Stimulated activated memory B cell treated with anti-CD40 and anti-IgM and Interleukin-4, amounts not matched to agents 10 μg/mL and 1 μg/mL and 100 μg/mL, for 72 hours (primary cell): ENCODE results near the gene PREB.

ENCODE experiments used
- ATAC-seq: fragments of 150-1000 bp; cut with Tn5 transposase; 2 replicates; pipeline ENCODE4 v1.10.0; 2021
- H3K27ac Mint-ChIP-seq: one replicate; pipeline ENCODE4 v1.8.0; 2022; ENCODE audit warnings: mild to moderate bottlenecking, mixed read lengths
- H3K27me3 Mint-ChIP-seq: one replicate; pipeline ENCODE4 v1.8.0; 2022; ENCODE audit warnings: mixed read lengths
- H3K36me3 Mint-ChIP-seq: one replicate; pipeline ENCODE4 v1.8.0; 2022; ENCODE audit warnings: mixed read lengths
- H3K4me1 Mint-ChIP-seq: one replicate; pipeline ENCODE4 v1.8.0; 2022; ENCODE audit warnings: mixed read lengths
- H3K4me3 Mint-ChIP-seq: one replicate; pipeline ENCODE4 v1.8.0; 2022; ENCODE audit warnings: mild to moderate bottlenecking, moderate library complexity, mixed read lengths
- H3K9me3 Mint-ChIP-seq: one replicate; pipeline ENCODE4 v1.8.0; 2022; ENCODE audit warnings: mixed read lengths

Gene PREB

DNA sequence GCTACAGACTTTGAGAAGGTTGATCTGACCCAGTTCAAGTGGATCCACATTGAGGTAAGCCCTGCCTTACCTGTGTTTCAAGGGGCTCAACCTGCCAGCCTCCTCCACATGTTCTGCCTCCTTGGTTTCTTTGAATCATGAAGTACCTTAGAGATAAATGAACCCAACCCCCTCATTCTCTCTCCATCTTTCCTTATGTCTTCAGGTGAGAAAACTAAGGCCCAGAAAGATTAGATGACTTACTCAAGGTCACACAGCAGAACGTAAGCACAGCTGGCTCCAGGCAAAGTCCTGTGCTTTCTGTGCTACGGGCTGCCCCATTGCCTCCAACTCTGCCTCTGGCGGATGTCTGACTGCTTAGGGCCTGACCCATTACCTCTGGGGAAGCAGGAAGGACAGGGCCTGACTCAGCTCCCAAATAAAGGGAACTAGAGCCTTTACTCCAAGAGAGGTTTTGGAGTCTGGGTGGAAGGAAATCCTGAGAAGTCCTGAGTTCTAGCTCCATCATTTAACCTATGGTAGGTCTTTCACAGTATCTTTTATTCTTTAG is 37.6 kb downstream of the PREB start:
- Mint-ChIP-seq H3K27me3 (no peaks in the 10 kb centered on the region), H3K36me3 (no peaks in the 10 kb centered on the region), H3K4me1 (peaks cover 21% of the 10 kb centered on the region), H3K9me3 (no peaks in the 10 kb centered on the region), H3K4me3 (no peak overlapping the region), H3K27ac (peak overlapping the region; percentile 46)
- no peak for ATAC-seq

DNA sequence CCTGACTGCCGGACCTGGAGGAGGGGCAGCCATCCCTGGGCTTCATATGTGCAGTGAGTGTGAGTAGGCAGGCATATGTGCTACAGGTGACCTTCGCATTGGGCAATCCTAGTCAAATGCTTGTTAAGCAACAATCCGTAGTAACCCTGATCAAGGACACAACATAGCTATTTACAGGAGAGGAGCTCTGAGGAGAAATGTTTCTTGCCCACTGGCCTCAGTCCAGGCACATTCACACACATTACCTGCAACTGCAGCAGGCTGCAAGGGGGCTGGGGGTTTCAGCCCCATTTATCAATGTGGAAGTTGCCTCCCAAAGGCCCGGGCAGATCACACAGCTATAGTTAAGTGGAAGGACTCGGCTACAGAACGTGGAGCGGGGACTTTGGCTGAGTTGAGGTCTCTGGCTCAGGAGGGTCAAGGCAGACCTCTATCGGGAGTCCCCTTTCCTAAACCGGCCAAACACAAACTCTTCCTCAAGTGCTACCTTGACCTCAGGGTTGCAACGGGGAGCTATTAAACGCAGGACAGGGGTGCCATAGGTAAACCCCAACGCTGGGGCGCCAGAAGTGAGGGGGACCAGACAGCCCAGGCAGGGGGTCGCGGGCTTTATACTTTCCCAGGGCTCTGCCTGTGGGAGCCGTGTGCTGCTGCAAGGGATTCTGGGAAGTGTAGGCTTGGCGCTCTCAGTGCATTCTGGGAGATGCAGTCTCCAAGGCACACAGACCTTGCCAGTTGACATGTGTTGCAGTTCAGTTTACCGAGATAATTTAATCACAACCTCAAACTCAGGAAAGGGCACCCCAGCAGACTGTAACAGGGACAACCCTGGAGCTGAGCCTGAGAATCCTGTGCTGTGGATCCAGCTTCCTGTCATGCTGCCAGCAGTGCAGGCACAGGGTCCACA is 38.4 kb downstream of the PREB start:
- no peaks in the 10 kb centered on the region for H3K36me3 Mint-ChIP-seq
- no peaks in the 10 kb centered on the region for H3K9me3 Mint-ChIP-seq
- H3K4me3 Mint-ChIP-seq = peak overlapping the region; percentile 73
- H3K4me1 Mint-ChIP-seq = peaks cover 21% of the 10 kb centered on the region
- peak overlapping the region; percentile 46 for H3K27ac Mint-ChIP-seq
- ATAC-seq = peak; percentile 72
- no peaks in the 10 kb centered on the region for H3K27me3 Mint-ChIP-seq

DNA sequence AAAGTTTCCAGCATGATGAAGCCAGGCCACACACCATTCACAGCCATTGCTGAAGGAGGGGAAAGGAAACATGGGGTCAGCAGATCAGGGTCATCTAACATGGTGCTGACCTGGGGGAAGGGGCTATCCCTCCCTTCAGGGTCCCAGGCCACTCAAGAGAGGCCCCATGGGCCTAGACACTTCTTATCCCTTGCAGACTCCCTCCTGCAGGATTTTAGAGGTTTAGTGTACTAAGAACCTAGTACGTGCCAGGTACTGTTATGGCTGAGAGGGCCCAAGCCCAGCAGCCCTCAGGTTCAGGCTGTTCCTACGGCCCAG is 39.0 kb downstream of the PREB start:
- ATAC-seq = no peak
- H3K9me3 Mint-ChIP-seq = no peaks in the 10 kb centered on the region
- H3K4me3 Mint-ChIP-seq = peak overlapping the region; percentile 73

DNA sequence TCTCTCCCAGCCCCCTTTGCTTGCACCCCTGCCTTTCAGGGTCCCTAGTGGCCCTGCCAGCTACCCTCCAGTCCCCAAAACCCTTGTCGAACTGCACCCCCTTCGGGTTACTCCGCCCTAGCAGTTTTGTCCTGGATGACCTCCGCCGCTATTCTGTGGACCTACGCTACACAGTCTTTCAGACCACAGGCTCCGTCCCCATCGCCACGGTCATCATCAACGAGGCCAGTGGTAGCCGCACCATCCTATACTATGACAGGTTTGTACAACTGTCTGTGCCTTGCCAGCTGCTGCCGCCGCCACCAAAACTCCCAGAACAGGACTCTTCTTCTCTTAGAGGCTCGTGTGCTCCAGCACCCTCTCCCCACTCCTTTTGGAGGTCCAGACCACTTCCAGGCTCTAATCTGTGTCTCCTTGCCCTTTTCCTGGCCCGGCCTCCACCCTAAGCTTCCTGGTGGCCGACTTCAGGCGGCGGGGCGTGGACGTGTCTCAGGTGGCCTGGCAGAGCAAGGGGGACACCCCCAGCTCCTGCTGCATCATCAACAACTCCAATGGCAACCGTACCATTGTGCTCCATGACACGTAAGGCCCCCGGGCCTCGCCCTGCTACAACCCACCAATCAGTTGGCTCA is 40.0 kb downstream of the PREB start:
- H3K27ac Mint-ChIP-seq = no peak overlapping the region
- H3K4me1 Mint-ChIP-seq = peaks cover 21% of the 10 kb centered on the region
- no peak overlapping the region for H3K4me3 Mint-ChIP-seq
- no peaks in the 10 kb centered on the region for H3K36me3 Mint-ChIP-seq
- no peak for ATAC-seq
- H3K27me3 Mint-ChIP-seq = no peaks in the 10 kb centered on the region
- no peaks in the 10 kb centered on the region for H3K9me3 Mint-ChIP-seq

More for the DNA sequence above, 39.0 kb downstream of the PREB start:
- no peaks in the 10 kb centered on the region for H3K27me3 Mint-ChIP-seq
- peaks cover 21% of the 10 kb centered on the region for H3K4me1 Mint-ChIP-seq
- H3K27ac Mint-ChIP-seq = peak overlapping the region; percentile 46
- H3K36me3 Mint-ChIP-seq = no peaks in the 10 kb centered on the region

DNA sequence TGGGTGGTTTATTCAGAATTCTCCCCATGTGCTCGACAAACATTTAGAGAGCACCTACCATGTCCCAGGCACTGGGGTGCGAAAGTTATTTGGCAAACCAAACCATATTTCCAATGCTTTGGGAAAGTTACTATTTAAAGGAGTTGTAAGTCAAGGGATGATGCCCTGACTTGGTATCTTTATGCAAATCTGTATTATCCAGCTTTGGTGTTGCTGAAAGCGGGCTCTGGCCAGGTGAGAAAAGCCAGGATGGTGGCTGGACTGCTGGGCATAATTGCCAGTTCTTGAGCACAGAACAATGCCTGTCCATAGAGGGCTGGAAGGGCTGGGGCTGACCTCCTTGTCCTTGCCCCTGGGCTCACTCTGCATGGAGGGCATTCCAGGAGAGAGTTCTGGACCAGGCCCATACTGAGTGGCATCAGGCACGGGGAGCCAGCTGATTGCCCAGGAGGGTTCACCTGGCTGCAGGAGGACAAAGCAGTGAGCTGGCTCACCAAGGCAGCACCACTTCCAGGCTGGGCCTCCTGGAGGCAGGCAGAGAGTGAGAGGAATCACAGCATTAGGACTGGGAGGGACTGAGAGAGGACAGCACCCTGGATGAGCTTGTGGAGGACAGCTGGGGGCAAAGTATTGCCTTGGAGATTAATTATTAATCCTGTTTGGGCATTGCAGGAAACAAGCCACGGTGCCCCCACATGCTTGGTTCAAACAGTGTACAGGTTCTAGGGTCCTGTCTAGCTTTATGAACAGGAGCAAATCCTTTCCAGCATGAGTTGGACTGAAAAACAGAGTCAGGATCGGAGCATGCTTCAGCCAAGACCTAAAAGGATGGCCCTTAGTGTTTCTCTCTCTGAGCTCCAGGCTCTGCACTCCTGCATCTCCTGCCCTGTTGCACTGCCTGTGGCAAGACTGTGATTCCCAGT is 40.7 kb downstream of the PREB start:
- H3K4me1 Mint-ChIP-seq = peaks cover 19% of the 10 kb centered on the region
- no peaks in the 10 kb centered on the region for H3K36me3 Mint-ChIP-seq
- ATAC-seq = no peak
- H3K27ac Mint-ChIP-seq = no peak overlapping the region
- H3K9me3 Mint-ChIP-seq = no peaks in the 10 kb centered on the region
- H3K4me3 Mint-ChIP-seq = no peak overlapping the region
- no peaks in the 10 kb centered on the region for H3K27me3 Mint-ChIP-seq

DNA sequence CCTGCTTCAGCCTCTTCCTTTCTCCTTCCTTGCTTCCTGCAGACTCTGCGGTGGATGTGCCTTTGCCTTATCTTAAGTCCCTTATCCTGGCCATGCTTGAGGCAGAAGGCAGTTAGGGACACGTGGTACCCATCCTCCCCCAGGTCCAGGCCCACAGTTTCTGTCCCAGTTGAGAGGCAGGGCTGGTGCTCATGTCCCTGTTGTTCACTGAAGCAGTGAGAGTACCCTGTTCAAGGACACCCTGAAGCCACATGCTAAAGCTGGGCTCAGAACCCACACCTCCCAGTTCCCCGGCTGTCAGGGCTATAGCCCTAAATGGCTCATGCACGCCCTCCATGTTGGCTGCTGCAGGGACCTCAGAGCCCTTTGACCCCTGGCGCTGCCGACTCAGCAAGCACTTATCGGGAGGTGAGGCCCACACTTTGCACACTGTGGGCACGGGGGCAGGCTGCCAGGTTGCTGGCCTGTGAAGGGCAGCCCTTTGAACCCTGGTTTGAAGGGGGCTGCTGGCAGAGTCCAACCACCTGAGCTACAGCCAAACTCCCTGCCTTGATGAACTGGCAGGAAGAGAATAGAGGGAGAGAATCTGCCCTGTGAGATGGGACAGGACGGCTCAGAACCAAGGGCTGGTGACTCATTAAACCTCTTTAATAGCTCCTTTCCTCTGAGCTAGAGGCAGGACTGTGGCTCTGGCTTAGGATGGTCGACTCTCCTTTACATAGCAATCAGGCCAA is 41.6 kb downstream of the PREB start:
- Mint-ChIP-seq H3K27me3 (no peaks in the 10 kb centered on the region), H3K36me3 (no peaks in the 10 kb centered on the region), H3K4me3 (no peak overlapping the region), H3K4me1 (peaks cover 16% of the 10 kb centered on the region), H3K9me3 (no peaks in the 10 kb centered on the region), H3K27ac (no peak overlapping the region)
- no peak for ATAC-seq

DNA sequence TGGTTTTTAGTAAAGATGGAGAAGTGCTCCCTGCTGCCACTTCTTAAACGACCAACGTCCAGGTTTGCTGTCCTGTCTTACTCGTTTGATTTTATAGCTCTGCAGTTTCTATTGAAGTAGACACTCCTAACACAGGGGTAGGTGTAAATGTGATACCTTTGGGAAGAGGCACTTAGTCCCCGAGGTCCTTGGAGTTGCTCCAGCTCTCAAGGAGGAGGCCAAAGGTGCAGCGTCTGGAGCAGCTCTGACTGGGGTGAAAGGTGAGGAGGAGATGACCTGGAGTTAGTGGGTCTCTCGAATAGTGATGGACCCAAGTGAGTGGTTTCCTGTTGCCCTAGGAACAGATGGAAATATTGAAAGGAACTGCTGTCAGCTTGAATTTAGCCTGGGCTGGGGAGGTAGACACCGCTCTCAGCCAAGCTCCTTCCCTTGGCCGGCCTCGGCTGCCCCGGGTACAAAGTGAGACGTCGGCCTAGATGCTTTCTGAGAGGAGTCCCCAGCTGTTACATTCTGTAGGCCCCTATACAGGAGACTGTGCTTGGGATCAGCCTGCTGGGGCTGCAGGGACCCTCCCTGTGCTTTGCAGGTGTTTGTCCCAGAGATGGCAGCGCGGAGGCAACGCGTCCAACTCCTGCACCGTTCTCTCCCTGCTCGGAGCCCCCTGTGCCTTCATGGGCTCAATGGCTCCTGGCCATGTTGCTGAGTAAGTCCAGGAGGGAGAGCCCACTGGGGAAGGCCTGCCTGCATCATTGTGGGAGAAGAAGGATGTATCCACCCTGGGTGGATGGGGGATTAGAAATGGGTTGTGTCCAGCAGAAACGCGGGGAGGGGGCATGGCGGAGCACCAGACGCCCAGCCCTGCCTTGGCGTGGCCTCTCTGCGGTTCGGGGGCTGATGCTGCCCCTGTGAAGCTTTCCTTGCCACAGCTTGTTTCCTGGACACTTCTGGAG is 42.4 kb downstream of the PREB start:
- no peaks in the 10 kb centered on the region for H3K9me3 Mint-ChIP-seq
- no peak overlapping the region for H3K27ac Mint-ChIP-seq
- ATAC-seq = no peak
- no peaks in the 10 kb centered on the region for H3K27me3 Mint-ChIP-seq
- no peak overlapping the region for H3K4me3 Mint-ChIP-seq
- H3K36me3 Mint-ChIP-seq = no peaks in the 10 kb centered on the region
- peaks cover 22% of the 10 kb centered on the region for H3K4me1 Mint-ChIP-seq

DNA sequence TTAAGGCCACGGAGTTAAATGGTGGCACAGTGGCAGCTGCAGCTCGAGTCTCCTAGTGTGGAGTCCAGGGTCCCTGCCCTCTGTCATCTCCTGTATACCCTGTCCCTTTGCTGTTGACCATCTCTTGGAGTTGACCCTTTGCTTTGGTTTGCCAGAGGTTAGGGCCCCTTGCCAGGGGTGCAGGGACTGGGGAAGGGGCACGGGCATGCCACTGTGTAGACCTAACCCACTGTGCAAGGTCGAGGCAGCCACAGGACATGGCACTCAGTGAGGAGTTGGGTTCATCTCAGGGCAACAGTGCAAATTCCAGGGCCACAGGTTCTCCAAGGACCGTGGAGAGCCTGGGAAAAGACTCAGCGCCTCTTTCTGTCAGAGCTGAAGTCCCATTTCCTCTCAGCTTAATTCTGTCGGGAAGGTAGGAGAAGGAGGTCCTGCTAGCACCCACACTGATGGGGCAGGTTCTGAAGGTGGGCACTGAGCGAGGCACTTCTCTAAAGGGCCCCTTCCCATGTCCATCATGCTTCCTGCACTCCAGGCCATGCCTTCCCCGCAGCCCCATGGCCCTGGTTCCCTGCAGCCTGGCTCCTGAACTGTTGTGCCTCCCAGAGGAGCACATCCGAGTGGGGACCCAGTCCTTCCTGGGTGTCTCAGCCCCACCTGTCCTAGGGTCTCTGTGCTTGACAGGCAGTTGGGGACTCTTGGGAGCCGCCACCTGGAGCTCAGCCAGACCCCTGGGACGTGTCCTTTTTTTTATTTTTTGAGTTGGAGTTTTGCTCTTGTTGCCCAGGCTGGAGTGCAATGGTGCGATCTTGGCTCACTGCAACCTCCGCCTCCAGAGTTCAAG is 45.1 kb downstream of the PREB start:
- Mint-ChIP-seq H3K4me1 (peaks cover 18% of the 10 kb centered on the region), H3K9me3 (no peaks in the 10 kb centered on the region), H3K27ac (no peak overlapping the region), H3K4me3 (no peak overlapping the region), H3K27me3 (no peaks in the 10 kb centered on the region), H3K36me3 (no peaks in the 10 kb centered on the region)
- no peak for ATAC-seq

DNA sequence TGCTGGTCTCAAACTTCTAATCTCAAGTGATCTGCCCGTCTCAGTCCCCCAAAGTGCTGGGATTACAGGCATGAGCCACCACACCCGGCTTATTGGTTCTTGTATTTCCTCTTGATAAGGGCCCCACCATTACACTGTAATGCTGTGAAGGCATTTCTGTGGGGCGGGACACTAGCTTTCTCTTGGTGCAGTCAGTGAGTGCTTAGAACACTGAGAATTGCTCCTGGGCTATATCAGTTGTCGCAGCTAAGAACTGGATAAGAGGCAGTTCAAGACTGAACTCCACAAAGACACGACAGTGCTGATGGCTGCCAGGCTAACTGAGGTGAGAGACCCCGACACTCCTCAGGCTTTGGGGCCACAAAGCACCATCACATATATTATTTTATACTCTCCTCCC is 45.8 kb downstream of the PREB start:
- H3K4me1 Mint-ChIP-seq = peaks cover 18% of the 10 kb centered on the region
- H3K27ac Mint-ChIP-seq = no peak overlapping the region

DNA sequence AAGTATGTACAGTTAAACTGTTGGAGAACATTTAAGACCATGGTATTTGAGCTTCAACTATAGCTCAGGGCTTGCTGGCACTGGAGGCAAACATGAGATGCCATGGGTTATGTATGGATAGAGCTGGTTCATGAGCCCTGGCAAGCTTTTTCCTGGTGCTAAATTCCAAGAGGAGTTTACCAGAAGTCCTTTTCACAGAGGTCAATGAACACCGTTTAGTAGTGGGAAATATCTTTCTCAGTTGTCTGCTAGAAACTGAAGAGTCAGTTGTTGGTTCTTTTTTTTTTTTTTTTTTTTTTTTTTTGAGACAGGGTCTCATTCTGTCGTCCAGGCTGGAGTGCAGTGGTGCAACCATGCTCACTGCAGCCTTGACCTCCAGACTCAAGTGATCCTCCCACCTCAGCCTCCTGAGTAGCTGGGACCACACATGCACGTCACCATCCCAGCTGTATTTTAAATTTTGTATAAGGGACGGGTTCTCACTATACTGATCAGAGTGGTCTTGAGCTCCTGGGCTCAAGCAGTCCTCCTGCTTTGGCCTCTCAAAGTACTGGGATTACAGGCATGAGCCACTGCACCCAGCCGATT is 46.5 kb downstream of the PREB start:
- Mint-ChIP-seq H3K27ac (no peak overlapping the region), H3K9me3 (no peaks in the 10 kb centered on the region), H3K4me1 (peaks cover 18% of the 10 kb centered on the region), H3K36me3 (no peaks in the 10 kb centered on the region), H3K27me3 (no peaks in the 10 kb centered on the region), H3K4me3 (no peak overlapping the region)
- no peak for ATAC-seq

More for the DNA sequence above, 45.8 kb downstream of the PREB start:
- Mint-ChIP-seq H3K36me3 (no peaks in the 10 kb centered on the region), H3K9me3 (no peaks in the 10 kb centered on the region), H3K27me3 (no peaks in the 10 kb centered on the region), H3K4me3 (no peak overlapping the region)
- ATAC-seq = no peak

DNA sequence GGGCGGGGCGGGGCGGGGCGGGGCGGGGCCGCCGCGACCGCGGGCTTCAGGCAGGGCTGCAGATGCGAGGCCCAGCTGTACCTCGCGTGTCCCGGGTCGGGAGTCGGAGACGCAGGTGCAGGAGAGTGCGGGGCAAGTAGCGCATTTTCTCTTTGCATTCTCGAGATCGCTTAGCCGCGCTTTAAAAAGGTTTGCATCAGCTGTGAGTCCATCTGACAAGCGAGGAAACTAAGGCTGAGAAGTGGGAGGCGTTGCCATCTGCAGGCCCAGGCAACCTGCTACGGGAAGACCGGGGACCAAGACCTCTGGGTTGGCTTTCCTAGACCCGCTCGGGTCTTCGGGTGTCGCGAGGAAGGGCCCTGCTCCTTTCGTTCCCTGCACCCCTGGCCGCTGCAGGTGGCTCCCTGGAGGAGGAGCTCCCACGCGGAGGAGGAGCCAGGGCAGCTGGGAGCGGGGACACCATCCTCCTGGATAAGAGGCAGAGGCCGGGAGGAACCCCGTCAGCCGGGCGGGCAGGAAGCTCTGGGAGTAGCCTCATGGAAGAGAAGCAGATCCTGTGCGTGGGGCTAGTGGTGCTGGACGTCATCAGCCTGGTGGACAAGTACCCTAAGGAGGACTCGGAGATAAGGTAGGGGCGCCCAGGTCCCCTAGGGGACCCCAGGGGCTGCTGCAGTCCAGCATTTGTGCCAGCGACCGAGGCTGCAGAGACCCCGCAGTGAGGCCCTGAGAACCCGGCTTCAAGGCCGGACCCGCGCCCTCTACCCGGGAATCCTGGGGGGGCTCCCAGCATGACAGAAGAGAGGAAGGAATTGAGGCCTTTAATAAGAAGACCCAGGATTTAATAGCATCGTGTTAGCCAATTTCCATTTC is 47.5 kb downstream of the PREB start, which contains the start of gene KHK:
KHK (plus strand) TSS at position 49 of the 870 bp plus-strand sequence; CDS start at position 537, 488 bp downstream.
- peaks cover 18% of the 10 kb centered on the region for H3K4me1 Mint-ChIP-seq
- peak within 1 kb of the TSS; percentile 84 for H3K27ac Mint-ChIP-seq
- no peaks in the 10 kb centered on the region for H3K27me3 Mint-ChIP-seq
- no peaks in the 10 kb centered on the region for H3K9me3 Mint-ChIP-seq
- ATAC-seq = no peak
- H3K4me3 Mint-ChIP-seq = peak within 1 kb of the TSS; percentile 95
- no peaks in the 10 kb centered on the region for H3K36me3 Mint-ChIP-seq
